Ovary (tissue), 9 donors: ENCODE measurements around the gene RNASET2. TPM values are rescaled to one million over a fixed set of nuclear protein-coding genes. Genes with fewer than 3 reads are reported as not detected.

Source experiments
- DNase-seq, 5 donors: peaks; one replicate each; pipeline ENCODE4 v3.0.0-alpha.2; 2019 to 2020
- H3K27ac ChIP-seq, 2 donors: fragments of 200-600 bp; one replicate each; pipeline versions ENCODE4 v1.5.1 to v1.8.0; 2019 to 2022
- H3K27me3 ChIP-seq: fragments of 200-600 bp; one replicate; pipeline ENCODE4 v1.8.0; 2022
- H3K36me3 ChIP-seq: fragments of 200-600 bp; sonication (generic); one replicate; pipeline ENCODE4 v1.5.1; 2019
- H3K4me1 ChIP-seq: one replicate; pipeline ENCODE4 v1.8.1; 2013; ENCODE audit warnings: mild to moderate bottlenecking, moderate library complexity; ENCODE audit not compliant: insufficient read depth
- H3K4me3 ChIP-seq: fragments of 200-600 bp; sonication (generic); one replicate; pipeline ENCODE4 v1.5.1; 2017
- H3K9me3 ChIP-seq, 2 donors: fragments of 200-600 bp in 1 of 2; sonication (generic) in 1 of 2; one replicate each; pipeline versions ENCODE4 v1.5.1 to v1.8.1; 2013 to 2019; ENCODE audit warnings: mild to moderate bottlenecking in 1 of 2, moderate library complexity in 1 of 2
- EP300 ChIP-seq: sonication (generic); formaldehyde crosslinking; IDR thresholded peaks from one replicate; pipeline ENCODE4 v1.6.1; 2017; ENCODE audit warnings: antibody characterized with exemption
- POLR2A ChIP-seq: fragments of 450-650 bp; IDR thresholded peaks from one replicate; pipeline ENCODE4 v1.6.1; 2017; ENCODE audit warnings: antibody characterized with exemption, mild to moderate bottlenecking, moderate library complexity
- WGBS, 3 donors: extraction: QIAGEN DNeasy Blood & Tissue Kit in 1 of 3; methylation state at CpG; one replicate each; pipeline versions ENCODE4 v1.1.5 to v1.1.7; 2013 to 2017; 5-methylcytosine and 5-hydroxymethylcytosine counted together
- intact Hi-C, 4 donors: fragments of 100-400 bp; cut with DNase I; formaldehyde crosslinking; loops; one replicate each; pipeline versions ENCODE4 v1.11.0 to v1.15.1; 2022 to 2023
- polyA plus RNA-seq, 2 donors: library from polyadenylated mRNA; stranded (reverse); fragments of 200-250 nt in 1 of 2; fragments of 350-450 nt in 1 of 2; fragmentation: Illumina TruSeq in 1 of 2; extraction: RNeasy Lipid Tissue Mini Kit (QIAGEN cat#74804) in 1 of 2; gene quantifications; one replicate each; pipeline ENCODE4 v1.2.3, GENCODE V29; 2013 to 2014
- total RNA-seq, 7 donors: library from RNA; depleted of rRNA in 2 of 7; stranded (reverse); fragments of >200 nt in 2 of 7; fragmentation: NEBNext Ultra II Directional in 3 of 7; extraction: Animal tissue kit (Norgen Biotek cat#: 25700) in 3 of 7; gene quantifications; one replicate each; pipeline versions ENCODE4 v1.1.0 to v1.2.4, GENCODE V29; 2016 to 2023
- TF ChIP-seq, protein P1 (sequence below), 3 donors: fragments of 450-650 bp in 2 of 3; fragments of 200-600 bp in 1 of 3; IDR thresholded peaks; one replicate each; pipeline versions ENCODE4 v1.5.1 to v1.8.0; 2016 to 2022; ENCODE audit warnings: antibody characterized with exemption in 3 of 3, mild to moderate bottlenecking in 1 of 3
- donor health status: DM: no; HTN: no; CAD: no; lungs with moderate emphysema.
- donor health status: DM: no; HTN: no; CAD: no.
- donor health status: Bipolar disorder and iron deficiency.
- donor health status: DM: yes; HTN: yes; CAD: no.
- donor health status: DM: no; HTN: no; CAD: no.
- donor health status: DM: yes; HTN: yes; CAD: no.

Gene RNASET2
- total and polyA plus RNA-seq, 9 donors, result 34.8 to 211 (median 56.0) TPM

GRCh38 chr6:166997348-166997747, 41.0 kb upstream of the RNASET2 start:
- WGBS, 3 donors, result 68 to 76% (median 71%) methylated on average over 3 of the region's 3 CpGs
- Histone ChIP-seq H3K4me3 (no peak overlapping the region), H3K4me1 (peaks cover 5% of the 10 kb centered on the region), H3K27ac (no peak overlapping the region), H3K27me3 (no peaks in the 10 kb centered on the region), H3K9me3 (no peaks in the 10 kb centered on the region), H3K36me3 (no peaks in the 10 kb centered on the region)
- no peak for DNase-seq
- intact Hi-C loops, result loop anchor here in 2 of 4 donors (5.0 kb wide), 1 partner anchor 145 kb away; no protein-coding TSS in a partner anchor
- TF ChIP-seq, protein P1, sequence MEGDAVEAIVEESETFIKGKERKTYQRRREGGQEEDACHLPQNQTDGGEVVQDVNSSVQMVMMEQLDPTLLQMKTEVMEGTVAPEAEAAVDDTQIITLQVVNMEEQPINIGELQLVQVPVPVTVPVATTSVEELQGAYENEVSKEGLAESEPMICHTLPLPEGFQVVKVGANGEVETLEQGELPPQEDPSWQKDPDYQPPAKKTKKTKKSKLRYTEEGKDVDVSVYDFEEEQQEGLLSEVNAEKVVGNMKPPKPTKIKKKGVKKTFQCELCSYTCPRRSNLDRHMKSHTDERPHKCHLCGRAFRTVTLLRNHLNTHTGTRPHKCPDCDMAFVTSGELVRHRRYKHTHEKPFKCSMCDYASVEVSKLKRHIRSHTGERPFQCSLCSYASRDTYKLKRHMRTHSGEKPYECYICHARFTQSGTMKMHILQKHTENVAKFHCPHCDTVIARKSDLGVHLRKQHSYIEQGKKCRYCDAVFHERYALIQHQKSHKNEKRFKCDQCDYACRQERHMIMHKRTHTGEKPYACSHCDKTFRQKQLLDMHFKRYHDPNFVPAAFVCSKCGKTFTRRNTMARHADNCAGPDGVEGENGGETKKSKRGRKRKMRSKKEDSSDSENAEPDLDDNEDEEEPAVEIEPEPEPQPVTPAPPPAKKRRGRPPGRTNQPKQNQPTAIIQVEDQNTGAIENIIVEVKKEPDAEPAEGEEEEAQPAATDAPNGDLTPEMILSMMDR (IDR thresholded peaks at IDR 0.05), result no peak
- no peak for TF ChIP-seq POLR2A
- no peak for TF ChIP-seq EP300

DNA sequence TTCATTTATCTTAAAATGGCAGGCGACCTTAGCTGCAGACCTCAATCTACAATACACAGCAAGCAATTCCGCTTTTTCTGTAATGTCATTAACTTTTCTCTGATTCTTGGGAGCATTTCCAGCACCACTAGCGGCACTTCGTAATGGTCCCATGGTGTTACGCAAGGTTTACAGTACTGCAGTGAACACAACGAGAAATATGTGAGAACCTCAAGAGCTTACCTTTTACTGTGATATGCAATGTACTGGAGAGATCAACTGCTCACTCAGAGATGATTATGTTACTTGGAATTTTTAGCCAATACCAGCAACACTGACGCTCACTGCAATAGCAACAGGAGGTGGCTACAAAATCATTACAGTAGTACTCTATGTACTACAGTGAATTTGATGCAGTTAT, 40.1 kb upstream of the RNASET2 start:
- DNase-seq, result no peak
- intact Hi-C loops, result loop anchor here in 2 of 4 donors (5.0 kb wide), 1 partner anchor 146 kb away; no protein-coding TSS in a partner anchor
- H3K27me3 ChIP-seq, result no peaks in the 10 kb centered on the region
- no peaks in the 10 kb centered on the region for H3K9me3 ChIP-seq
- no peaks in the 10 kb centered on the region for H3K36me3 ChIP-seq
- no peak overlapping the region for H3K27ac ChIP-seq
- WGBS, 3 donors, result 94 to 98% (median 97%) methylated on average over 7 of the region's 7 CpGs
- no peak overlapping the region for H3K4me3 ChIP-seq
- no peak for TF ChIP-seq POLR2A
- no peak for TF ChIP-seq EP300
- TF ChIP-seq, protein P1 (IDR thresholded peaks at IDR 0.05), result no peak
- peaks cover 5% of the 10 kb centered on the region for H3K4me1 ChIP-seq

GRCh38 chr6:166989427-166990032, 33.2 kb upstream of the RNASET2 start:
- Histone ChIP-seq H3K27me3 (no peaks in the 10 kb centered on the region), H3K9me3 (no peaks in the 10 kb centered on the region), H3K4me1 (no peaks in the 10 kb centered on the region), H3K27ac (no peak overlapping the region), H3K4me3 (no peak overlapping the region), H3K36me3 (no peaks in the 10 kb centered on the region)
- intact Hi-C loops, result loop anchor here in 1 of 4 donors (10.0 kb wide), 1 partner anchor 215 kb away; no protein-coding TSS in a partner anchor
- no peak for TF ChIP-seq EP300
- TF ChIP-seq, protein P1 (IDR thresholded peaks at IDR 0.05), result no peak
- TF ChIP-seq POLR2A, result no peak
- 53 to 61% (median 61%) methylated on average over 10 of the region's 10 CpGs for WGBS, 3 donors
- DNase-seq, result no peak

DNA sequence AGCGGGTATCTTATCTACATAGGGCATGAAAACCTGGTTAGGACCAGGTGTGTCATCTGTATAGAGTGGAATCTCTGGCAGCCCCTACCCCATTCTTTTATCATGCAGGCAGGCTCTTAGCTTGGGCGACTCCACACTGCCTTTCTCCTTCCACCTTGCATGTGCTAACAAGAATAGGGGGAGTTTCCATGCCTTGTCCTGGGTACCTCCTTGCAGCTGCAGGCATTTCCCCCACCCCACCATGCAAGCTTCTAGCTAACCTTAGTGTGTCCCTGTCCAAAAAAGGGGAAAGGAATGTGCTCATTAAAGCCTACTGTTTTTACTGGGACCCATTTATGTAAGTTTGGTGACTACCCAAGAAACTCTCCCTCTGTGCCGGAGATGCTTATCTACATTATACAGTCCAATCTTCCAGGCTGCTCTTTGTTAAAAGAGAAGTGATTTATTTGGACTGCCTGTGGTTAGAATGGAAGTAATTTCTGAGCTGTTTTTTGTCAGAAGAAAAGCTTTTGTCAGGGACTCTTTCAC, 32.4 kb upstream of the RNASET2 start:
- Histone ChIP-seq H3K4me3 (no peak overlapping the region), H3K27me3 (no peaks in the 10 kb centered on the region), H3K27ac (no peak overlapping the region), H3K9me3 (no peaks in the 10 kb centered on the region), H3K36me3 (no peaks in the 10 kb centered on the region), H3K4me1 (no peaks in the 10 kb centered on the region)
- no peak for DNase-seq
- 76 to 85% (median 77%) methylated on average over 3 of the region's 3 CpGs for WGBS, 3 donors
- intact Hi-C loops, result loop anchor here in 1 of 4 donors (10.0 kb wide), 1 partner anchor 214 kb away; no protein-coding TSS in a partner anchor
- TF ChIP-seq EP300 (no peak), POLR2A (no peak)
- TF ChIP-seq, protein P1 (IDR thresholded peaks at IDR 0.05), result no peak
